Measurements from ENCODE around the gene C19orf12. TPM values are rescaled to one million over a fixed set of nuclear protein-coding genes. Genes with fewer than 3 reads are reported as not detected.

The C19orf12 gene
- total RNA-seq, 1 donor from 2014 or later = 48.6 TPM

DNA sequence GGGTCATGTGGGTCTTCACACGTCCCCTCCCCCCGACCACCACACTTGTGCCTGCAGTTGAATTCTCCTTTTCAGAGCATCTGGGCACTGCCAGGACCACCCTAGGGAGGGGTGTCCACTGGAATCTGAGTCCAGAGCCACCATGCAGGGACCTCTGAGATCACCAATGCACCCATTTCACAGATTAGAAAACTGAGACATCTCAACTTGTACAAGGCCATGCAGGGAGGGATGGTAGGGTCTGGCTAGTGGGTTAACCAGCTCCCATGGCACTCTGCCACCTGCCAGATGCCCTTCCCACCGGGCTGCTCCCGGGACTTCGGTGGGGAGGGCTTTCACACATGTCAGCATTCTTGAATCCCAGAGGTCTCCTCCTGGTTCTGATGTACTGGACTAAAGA, 44.3 kb upstream of the C19orf12 start:
- TF ChIP-seq, protein P1, sequence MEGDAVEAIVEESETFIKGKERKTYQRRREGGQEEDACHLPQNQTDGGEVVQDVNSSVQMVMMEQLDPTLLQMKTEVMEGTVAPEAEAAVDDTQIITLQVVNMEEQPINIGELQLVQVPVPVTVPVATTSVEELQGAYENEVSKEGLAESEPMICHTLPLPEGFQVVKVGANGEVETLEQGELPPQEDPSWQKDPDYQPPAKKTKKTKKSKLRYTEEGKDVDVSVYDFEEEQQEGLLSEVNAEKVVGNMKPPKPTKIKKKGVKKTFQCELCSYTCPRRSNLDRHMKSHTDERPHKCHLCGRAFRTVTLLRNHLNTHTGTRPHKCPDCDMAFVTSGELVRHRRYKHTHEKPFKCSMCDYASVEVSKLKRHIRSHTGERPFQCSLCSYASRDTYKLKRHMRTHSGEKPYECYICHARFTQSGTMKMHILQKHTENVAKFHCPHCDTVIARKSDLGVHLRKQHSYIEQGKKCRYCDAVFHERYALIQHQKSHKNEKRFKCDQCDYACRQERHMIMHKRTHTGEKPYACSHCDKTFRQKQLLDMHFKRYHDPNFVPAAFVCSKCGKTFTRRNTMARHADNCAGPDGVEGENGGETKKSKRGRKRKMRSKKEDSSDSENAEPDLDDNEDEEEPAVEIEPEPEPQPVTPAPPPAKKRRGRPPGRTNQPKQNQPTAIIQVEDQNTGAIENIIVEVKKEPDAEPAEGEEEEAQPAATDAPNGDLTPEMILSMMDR (IDR thresholded peaks at IDR 0.05; ENCODE audit: borderline replicate concordance) = no peak
- H3K9me3 ChIP-seq (replicated peaks) = no peaks in the 10 kb centered on the region
- intact Hi-C loops (cut with micrococcal nuclease) = no loop called here
- H3K36me3 ChIP-seq = no peaks in the 10 kb centered on the region
- H3K4me1 ChIP-seq = peaks cover 8% of the 10 kb centered on the region
- H3K4me3 ChIP-seq = no peak overlapping the region
- H3K27ac ChIP-seq (replicated peaks) = no peak overlapping the region
- peaks cover 43% of the 10 kb centered on the region for H3K27me3 ChIP-seq (ENCODE audit: low read depth)
- no peak for DNase-seq

DNA sequence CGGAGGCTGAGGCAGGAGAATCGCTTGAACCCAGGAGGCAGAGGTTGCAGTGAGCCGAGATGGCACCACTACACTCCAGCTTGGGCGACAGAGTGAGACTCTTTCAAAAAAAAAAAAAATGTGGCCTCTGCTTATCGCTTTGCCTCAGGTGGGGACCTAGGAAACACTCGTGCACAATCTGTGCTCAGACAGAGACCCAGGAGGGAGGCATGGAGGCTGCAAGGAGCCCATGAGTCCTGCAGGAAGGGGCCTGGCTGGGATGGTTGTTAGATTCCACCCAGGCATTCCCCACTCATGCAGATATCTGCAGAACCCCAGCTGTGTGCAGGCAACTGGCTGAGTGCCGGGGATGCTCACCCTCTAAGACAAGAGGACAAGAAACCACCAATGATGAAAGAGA, 43.8 kb upstream of the C19orf12 start:
- Histone ChIP-seq H3K27ac (replicated peaks) (no peak overlapping the region), H3K4me1 (peaks cover 8% of the 10 kb centered on the region), H3K4me3 (no peak overlapping the region), H3K36me3 (no peaks in the 10 kb centered on the region), H3K9me3 (replicated peaks) (no peaks in the 10 kb centered on the region), H3K27me3 (ENCODE audit: low read depth) (peaks cover 42% of the 10 kb centered on the region)
- DNase-seq = no peak
- TF ChIP-seq, protein P1 (IDR thresholded peaks at IDR 0.05; ENCODE audit: borderline replicate concordance) = no peak
- intact Hi-C loops (cut with micrococcal nuclease) = no loop called here

DNA sequence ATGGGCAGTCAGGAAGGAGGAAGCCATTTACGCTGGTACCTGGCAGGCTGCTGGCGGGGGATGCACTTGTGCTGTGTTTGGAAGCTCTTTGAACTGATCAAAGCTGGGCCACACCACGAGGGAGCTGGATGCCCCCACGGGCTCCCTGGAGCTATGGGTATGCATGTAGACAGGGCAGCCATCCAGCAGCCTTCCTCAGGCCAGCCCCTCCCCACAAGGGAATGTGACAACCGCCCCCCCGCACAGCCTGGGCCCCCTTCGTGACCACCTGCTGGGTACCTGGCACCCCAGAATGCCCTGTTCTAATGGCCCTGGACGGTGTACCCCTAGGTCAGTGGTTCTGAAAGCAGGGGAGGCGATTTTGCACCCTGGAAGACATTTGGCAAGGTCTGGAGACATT, 42.5 kb upstream of the C19orf12 start:
- Histone ChIP-seq H3K27ac (replicated peaks) (no peak overlapping the region), H3K4me3 (no peak overlapping the region), H3K9me3 (replicated peaks) (no peaks in the 10 kb centered on the region), H3K27me3 (ENCODE audit: low read depth) (peaks cover 46% of the 10 kb centered on the region), H3K4me1 (peaks cover 8% of the 10 kb centered on the region), H3K36me3 (no peaks in the 10 kb centered on the region)
- TF ChIP-seq, protein P1 (IDR thresholded peaks at IDR 0.05; ENCODE audit: borderline replicate concordance) = no peak
- intact Hi-C loops (cut with micrococcal nuclease) = no loop called here
- no peak for DNase-seq

DNA sequence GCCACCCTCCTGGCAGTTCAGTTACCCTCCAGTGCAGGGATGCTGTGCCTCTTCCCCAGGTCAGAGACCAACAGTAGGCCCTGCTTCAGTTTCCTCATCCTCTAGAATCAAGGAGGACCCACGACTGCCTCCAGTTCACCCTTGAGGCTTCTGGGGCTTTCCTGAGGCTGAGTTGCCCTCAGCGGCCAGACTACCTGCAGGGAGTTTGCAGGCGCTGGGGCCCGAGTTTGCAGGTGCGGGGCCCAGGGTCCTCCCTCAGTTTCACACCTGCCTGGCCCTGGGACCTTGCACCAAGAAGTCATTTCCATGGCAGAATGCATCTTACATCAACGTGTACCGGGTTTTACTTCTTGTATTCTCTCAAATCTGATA, 38.9 kb upstream of the C19orf12 start:
- Histone ChIP-seq H3K27ac (replicated peaks) (no peak overlapping the region), H3K36me3 (no peaks in the 10 kb centered on the region), H3K4me1 (no peaks in the 10 kb centered on the region), H3K9me3 (replicated peaks) (no peaks in the 10 kb centered on the region), H3K4me3 (no peak overlapping the region), H3K27me3 (ENCODE audit: low read depth) (peaks cover 51% of the 10 kb centered on the region)
- DNase-seq = no peak
- TF ChIP-seq, protein P1 (IDR thresholded peaks at IDR 0.05; ENCODE audit: borderline replicate concordance) = no peak
- intact Hi-C loops (cut with micrococcal nuclease) = no loop called here

DNA sequence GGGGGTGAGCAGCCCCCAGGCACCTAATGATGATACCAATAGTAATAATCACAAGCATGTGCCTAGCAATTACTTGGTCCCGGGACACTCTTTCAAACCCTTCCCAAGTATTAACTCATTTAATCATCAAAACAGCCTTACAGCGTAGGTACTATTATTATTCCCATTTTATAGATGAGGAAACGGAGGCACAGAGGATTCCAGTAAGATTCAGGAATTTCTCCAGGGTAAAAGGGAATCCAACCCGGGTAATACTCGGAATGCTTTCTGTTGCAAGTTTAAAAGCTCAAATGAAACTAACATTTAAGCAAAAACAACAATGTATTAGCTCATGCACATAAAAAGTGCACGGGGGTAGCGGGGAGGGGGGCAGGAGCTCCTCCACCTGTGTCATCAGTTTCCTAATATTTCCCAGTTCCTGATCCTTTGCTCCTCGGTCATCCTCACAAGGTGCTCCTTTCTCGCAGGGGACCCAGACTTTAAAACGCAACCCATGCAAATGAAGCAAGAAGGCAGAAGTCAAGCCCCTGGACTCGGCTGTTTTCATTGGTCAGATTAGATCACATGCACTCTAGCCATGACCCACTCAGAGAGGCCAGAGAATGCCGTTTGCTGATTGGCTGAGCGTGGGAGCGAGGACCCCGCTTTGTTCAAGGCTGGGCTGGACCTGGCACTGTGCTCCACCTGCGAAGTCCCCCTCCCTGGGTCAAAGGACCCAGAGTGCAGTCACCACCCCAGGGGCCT, 38.3 kb upstream of the C19orf12 start:
- TF ChIP-seq, protein P1 (IDR thresholded peaks at IDR 0.05; ENCODE audit: borderline replicate concordance) = no peak

More for the DNA sequence above, 38.3 kb upstream of the C19orf12 start:
- peaks cover 55% of the 10 kb centered on the region for H3K27me3 ChIP-seq (ENCODE audit: low read depth)
- H3K9me3 ChIP-seq (replicated peaks) = no peaks in the 10 kb centered on the region
- H3K27ac ChIP-seq (replicated peaks) = no peak overlapping the region
- no peaks in the 10 kb centered on the region for H3K4me1 ChIP-seq
- no peak overlapping the region for H3K4me3 ChIP-seq
- no peaks in the 10 kb centered on the region for H3K36me3 ChIP-seq
- intact Hi-C loops (cut with micrococcal nuclease) = no loop called here
- no peak for DNase-seq
